Uterus (tissue), 4 donors: Measurements from ENCODE around the gene RAD51B. TPM values are rescaled to one million over a fixed set of nuclear protein-coding genes. Genes with fewer than 3 reads are reported as not detected.

Experiments used
- DNase-seq, 2 donors: peaks; one replicate each; pipeline ENCODE4 v3.0.0-alpha.2; 2019 to 2020
- H3K27ac ChIP-seq, 2 donors: fragments of 200-600 bp; sonication (generic); 1 replicate in 1 of 2; 2 replicates in 1 of 2; pipeline ENCODE4 v1.5.1; 2016 to 2018
- H3K27me3 ChIP-seq, 2 donors: fragments of 200-600 bp; sonication (generic); one replicate each; pipeline ENCODE4 v1.5.1; 2018 to 2019; ENCODE audit warnings: control low read depth in 1 of 2
- H3K36me3 ChIP-seq, 2 donors: fragments of 200-600 bp; sonication (generic); one replicate each; pipeline ENCODE4 v1.5.1; 2019; ENCODE audit warnings: control low read depth in 1 of 2
- H3K4me1 ChIP-seq, 2 donors: fragments of 200-600 bp; sonication (generic); one replicate each; pipeline ENCODE4 v1.5.1; 2018 to 2019; ENCODE audit warnings: control low read depth in 1 of 2
- H3K4me3 ChIP-seq, 2 donors: fragments of 200-600 bp; sonication (generic); 1 replicate in 1 of 2; 2 replicates in 1 of 2; pipeline ENCODE4 v1.5.1; 2018 to 2019; ENCODE audit warnings: mild to moderate bottlenecking in 1 of 2
- H3K9me3 ChIP-seq, 2 donors: fragments of 200-600 bp; sonication (generic); one replicate each; pipeline ENCODE4 v1.5.1; 2019; ENCODE audit warnings: control low read depth in 1 of 2
- POLR2A ChIP-seq, 2 donors: fragments of 450-650 bp; IDR thresholded peaks; one replicate each; pipeline ENCODE4 v1.6.1; 2016; ENCODE audit warnings: antibody characterized with exemption in 2 of 2, mild to moderate bottlenecking in 1 of 2, moderate library complexity in 1 of 2
- intact Hi-C: fragments of 100-400 bp; cut with DNase I; formaldehyde crosslinking; loops from one replicate; pipeline ENCODE4 v1.15.1; 2023; ENCODE audit warnings: low total_unique reads
- total RNA-seq, 4 donors: library from RNA; depleted of rRNA in 3 of 4; stranded (reverse); fragments of >200 nt in 3 of 4; gene quantifications; one replicate each; pipeline versions ENCODE4 v1.1.0 to v1.2.4, GENCODE V29; 2014 to 2023
- TF ChIP-seq, protein P1 (sequence below), 4 experiments: fragments of 200-600 bp in 2 of 4; fragments of 450-650 bp in 2 of 4; sonication (generic) in 2 of 4; IDR thresholded peaks; one replicate each; pipeline ENCODE4 v1.5.1; 2016 to 2019; ENCODE audit warnings: antibody characterized with exemption in 4 of 4, mild to moderate bottlenecking in 2 of 4, moderate library complexity in 1 of 4
- donor health status: DM: yes; HTN: yes; CAD: no.

RAD51B gene
- total RNA-seq, 4 donors from 2014 or later: 29.5 to 100.0 (median 70.3) TPM

DNA sequence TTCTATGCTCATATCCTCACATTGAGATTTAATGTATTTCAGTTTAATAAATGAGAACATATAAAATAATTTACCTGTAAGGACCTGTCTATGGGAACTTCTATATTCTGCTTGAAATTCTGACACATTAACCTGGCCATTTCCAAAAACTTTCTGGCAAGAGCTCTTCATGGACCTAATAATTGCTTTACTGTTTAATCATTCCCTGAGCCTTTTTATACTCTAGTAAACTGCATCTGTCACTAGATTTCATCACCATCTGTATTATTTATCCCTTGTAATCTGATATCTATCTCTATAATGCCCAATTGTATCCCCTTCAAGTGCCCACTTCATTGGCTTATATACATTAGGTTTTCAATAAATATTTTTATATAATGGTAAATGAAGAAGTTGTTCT lies 327.7 kb downstream of the RAD51B start:
- Histone ChIP-seq H3K9me3 (peaks cover 0 to 5% of the 10 kb centered on the region in 2 donors), H3K27ac (peak overlapping the region; percentile 92 to 96), H3K4me1 (peaks cover 15 to 20% of the 10 kb centered on the region in 2 donors), H3K4me3 (no peak overlapping the region), H3K27me3 (no peaks in the 10 kb centered on the region), H3K36me3 (no peaks in the 10 kb centered on the region)
- no peak for DNase-seq
- TF ChIP-seq POLR2A (IDR thresholded peaks at IDR 0.05): no peak
- TF ChIP-seq, protein P1, sequence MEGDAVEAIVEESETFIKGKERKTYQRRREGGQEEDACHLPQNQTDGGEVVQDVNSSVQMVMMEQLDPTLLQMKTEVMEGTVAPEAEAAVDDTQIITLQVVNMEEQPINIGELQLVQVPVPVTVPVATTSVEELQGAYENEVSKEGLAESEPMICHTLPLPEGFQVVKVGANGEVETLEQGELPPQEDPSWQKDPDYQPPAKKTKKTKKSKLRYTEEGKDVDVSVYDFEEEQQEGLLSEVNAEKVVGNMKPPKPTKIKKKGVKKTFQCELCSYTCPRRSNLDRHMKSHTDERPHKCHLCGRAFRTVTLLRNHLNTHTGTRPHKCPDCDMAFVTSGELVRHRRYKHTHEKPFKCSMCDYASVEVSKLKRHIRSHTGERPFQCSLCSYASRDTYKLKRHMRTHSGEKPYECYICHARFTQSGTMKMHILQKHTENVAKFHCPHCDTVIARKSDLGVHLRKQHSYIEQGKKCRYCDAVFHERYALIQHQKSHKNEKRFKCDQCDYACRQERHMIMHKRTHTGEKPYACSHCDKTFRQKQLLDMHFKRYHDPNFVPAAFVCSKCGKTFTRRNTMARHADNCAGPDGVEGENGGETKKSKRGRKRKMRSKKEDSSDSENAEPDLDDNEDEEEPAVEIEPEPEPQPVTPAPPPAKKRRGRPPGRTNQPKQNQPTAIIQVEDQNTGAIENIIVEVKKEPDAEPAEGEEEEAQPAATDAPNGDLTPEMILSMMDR (IDR thresholded peaks at IDR 0.05): no peak
- intact Hi-C loops: no loop called here

DNA sequence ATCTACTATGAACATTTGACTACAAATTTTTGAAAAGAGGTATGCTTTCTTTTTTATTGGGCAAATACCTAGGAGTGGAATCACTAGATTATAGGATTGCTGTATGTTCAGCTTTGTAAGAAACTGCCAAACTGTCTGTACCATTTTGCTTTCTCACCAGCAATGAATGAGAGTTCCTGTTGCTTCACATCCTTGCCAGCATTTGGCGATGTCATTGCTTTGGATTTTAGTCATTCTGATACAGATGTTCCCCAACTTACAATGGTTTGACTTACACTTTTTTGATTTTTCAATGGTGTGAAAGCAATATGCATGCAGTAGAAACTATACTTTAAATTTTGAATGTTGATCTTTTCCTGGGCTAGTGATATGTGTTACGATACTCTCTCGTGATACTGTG lies 328.7 kb downstream of the RAD51B start:
- Histone ChIP-seq H3K27me3 (no peaks in the 10 kb centered on the region), H3K9me3 (peaks cover 0 to 5% of the 10 kb centered on the region in 2 donors), H3K4me1 (peaks cover 8 to 15% of the 10 kb centered on the region in 2 donors), H3K4me3 (no peak overlapping the region), H3K27ac (peak overlapping the region; percentile 92 to 96), H3K36me3 (no peaks in the 10 kb centered on the region)
- DNase-seq: no peak
- intact Hi-C loops: no loop called here
- TF ChIP-seq POLR2A (IDR thresholded peaks at IDR 0.05): no peak
- TF ChIP-seq, protein P1 (IDR thresholded peaks at IDR 0.05): no peak

DNA sequence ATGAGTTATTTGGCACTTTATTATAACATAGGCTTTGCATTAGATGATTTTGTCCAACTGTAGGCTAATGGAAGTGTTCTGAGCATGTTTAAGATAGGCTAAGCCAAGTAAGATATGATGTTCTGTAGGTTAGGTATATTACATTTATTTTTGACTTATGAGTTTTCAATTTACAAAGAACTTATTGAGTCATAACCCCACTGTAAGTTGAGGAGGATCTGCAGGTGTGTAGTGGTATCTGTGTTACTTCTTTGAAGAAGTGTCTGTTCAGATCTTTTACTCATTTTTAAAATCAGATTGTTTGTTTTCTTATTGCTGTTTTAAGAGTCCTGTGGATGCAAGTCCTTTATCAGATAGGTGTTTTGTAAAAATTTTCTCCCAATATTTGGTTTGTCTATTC lies 329.2 kb downstream of the RAD51B start:
- H3K27ac ChIP-seq: peak overlapping the region in 1 of 2 donors; percentile 21
- intact Hi-C loops: no loop called here
- no peak for DNase-seq

DNA sequence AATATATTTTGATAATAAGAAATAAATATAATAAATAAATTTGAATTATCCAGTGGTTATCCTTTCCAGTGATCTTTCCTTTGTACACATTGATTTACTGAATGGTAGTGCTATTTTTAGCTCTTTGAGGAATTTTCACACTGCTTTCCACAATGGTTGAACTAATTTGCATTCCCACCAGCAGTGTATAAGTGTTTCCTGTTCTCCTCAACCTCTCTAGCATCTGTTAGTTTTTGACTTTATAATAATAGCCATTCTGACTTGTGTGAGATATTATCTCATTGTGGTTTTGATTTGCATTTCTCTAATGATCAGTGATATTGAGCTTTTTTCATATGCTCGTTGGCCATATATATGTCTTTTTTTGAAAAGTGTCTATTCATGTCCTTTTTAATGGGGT lies 333.7 kb downstream of the RAD51B start:
- Histone ChIP-seq H3K27ac (no peak overlapping the region), H3K4me1 (peaks cover 0 to 8% of the 10 kb centered on the region in 2 donors), H3K27me3 (no peaks in the 10 kb centered on the region), H3K4me3 (no peak overlapping the region), H3K9me3 (no peaks in the 10 kb centered on the region), H3K36me3 (no peaks in the 10 kb centered on the region)
- intact Hi-C loops: no loop called here
- TF ChIP-seq, protein P1 (IDR thresholded peaks at IDR 0.05): no peak
- TF ChIP-seq POLR2A (IDR thresholded peaks at IDR 0.05): no peak
- DNase-seq: no peak

More for the DNA sequence above, 329.2 kb downstream of the RAD51B start:
- Histone ChIP-seq H3K4me1 (peaks cover 3 to 15% of the 10 kb centered on the region in 2 donors), H3K36me3 (no peaks in the 10 kb centered on the region), H3K4me3 (no peak overlapping the region), H3K9me3 (peaks cover 0 to 5% of the 10 kb centered on the region in 2 donors), H3K27me3 (no peaks in the 10 kb centered on the region)
- no peak for TF ChIP-seq POLR2A (IDR thresholded peaks at IDR 0.05)
- TF ChIP-seq, protein P1 (IDR thresholded peaks at IDR 0.05): no peak

DNA sequence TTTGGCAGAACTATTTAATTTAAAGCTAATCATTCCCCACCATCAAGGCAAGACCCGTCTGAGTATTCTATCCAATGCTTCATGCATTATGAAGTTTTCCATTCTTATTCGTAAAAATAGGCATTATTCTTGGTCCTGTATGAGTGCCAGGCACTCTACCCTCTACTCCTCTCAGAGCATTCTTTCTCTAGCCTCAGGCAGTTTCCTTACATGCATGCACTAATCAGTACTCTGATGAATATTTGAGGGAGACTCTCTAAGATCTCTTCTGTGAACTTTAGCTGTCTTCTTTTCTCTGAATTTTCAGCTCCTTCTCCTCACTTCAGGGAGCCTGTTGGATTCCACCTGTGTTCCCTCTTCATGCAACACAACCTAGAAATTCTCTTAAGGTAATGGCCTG lies 334.7 kb downstream of the RAD51B start:
- Histone ChIP-seq H3K27me3 (no peaks in the 10 kb centered on the region), H3K4me1 (peaks cover 0 to 9% of the 10 kb centered on the region in 2 donors), H3K36me3 (no peaks in the 10 kb centered on the region), H3K4me3 (no peak overlapping the region), H3K9me3 (no peaks in the 10 kb centered on the region), H3K27ac (peak overlapping the region in 1 of 2 donors; percentile 25)
- intact Hi-C loops: no loop called here
- DNase-seq: no peak
- TF ChIP-seq, protein P1 (IDR thresholded peaks at IDR 0.05): no peak
- TF ChIP-seq POLR2A (IDR thresholded peaks at IDR 0.05): no peak
